NCI-H2196 (cell line): ENCODE data around the gene SENP3.
"Not testable (repeated sequence)": the region's sequence is repeated elsewhere in the genome, so short reads cannot be mapped to it uniquely, and the experiment has no call there.

ENCODE experiments used
- DNase-seq: peaks from one replicate; lab custom pipeline; 2025; ENCODE audit not compliant: unreplicated experiment; lab: John Stamatoyannopoulos, UW

Gene SENP3

GRCh38 chr17:7591596-7591995, 29.9 kb downstream of the SENP3 start:
- DNase-seq: no peak

- no peak for DNase-seq
Observed at GRCh38 chr17:7592422-7593021, 30.8 kb downstream of the SENP3 start.

GRCh38 chr17:7593296-7593695, 31.6 kb downstream of the SENP3 start:
- no peak for DNase-seq

GRCh38 chr17:7597561-7597960, 35.8 kb downstream of the SENP3 start:
- DNase-seq: not testable (repeated sequence)

- DNase-seq: no peak
Observed at GRCh38 chr17:7606280-7606679, 44.6 kb downstream of the SENP3 start.

- DNase-seq: peak; percentile 3
Observed at GRCh38 chr17:7610641-7611040, 48.9 kb downstream of the SENP3 start.

GRCh38 chr17:7611635-7612293, 50.0 kb downstream of the SENP3 start:
- no peak for DNase-seq

GRCh38 chr17:7612294-7612640, 50.5 kb downstream of the SENP3 start:
- DNase-seq: no peak

- DNase-seq: no peak
Observed at GRCh38 chr17:7613769-7614424, 52.2 kb downstream of the SENP3 start.

GRCh38 chr17:7614425-7615264, 52.9 kb downstream of the SENP3 start, which contains the start of gene FXR2:
TSS of gene FXR2 (minus strand) at chr17:7614897. CDS start at chr17:7614532, 365 bp downstream.
- peak; percentile 98 for DNase-seq

- no peak for DNase-seq
Observed at GRCh38 chr17:7615265-7615747, 53.6 kb downstream of the SENP3 start.

GRCh38 chr17:7618608-7619007, 56.9 kb downstream of the SENP3 start:
- no peak for DNase-seq

GRCh38 chr17:7620835-7621234, 59.1 kb downstream of the SENP3 start:
- no peak for DNase-seq
